Upper lobe of left lung (tissue), 4 donors: ENCODE results near the gene GPA33.

ENCODE experiments used
- CTCF ChIP-seq, 6 experiments: fragments of 450-650 bp in 4 of 6; fragments of 200-600 bp in 2 of 6; sonication (generic) in 2 of 6; IDR thresholded peaks; one replicate each; pipeline ENCODE4 v1.5.1; 2016 to 2019; ENCODE audit warnings: antibody characterized with exemption in 6 of 6
- EP300 ChIP-seq, 4 donors: sonication (generic); formaldehyde crosslinking; IDR thresholded peaks; one replicate each; pipeline ENCODE4 v1.5.1; 2017; ENCODE audit warnings: antibody characterized with exemption in 4 of 4, control low read depth in 2 of 4
- POLR2A ChIP-seq, 4 donors: fragments of 450-650 bp; IDR thresholded peaks; one replicate each; pipeline ENCODE4 v1.5.1; 2016 to 2017; ENCODE audit warnings: antibody characterized with exemption in 4 of 4, mild to moderate bottlenecking in 2 of 4

DNA sequence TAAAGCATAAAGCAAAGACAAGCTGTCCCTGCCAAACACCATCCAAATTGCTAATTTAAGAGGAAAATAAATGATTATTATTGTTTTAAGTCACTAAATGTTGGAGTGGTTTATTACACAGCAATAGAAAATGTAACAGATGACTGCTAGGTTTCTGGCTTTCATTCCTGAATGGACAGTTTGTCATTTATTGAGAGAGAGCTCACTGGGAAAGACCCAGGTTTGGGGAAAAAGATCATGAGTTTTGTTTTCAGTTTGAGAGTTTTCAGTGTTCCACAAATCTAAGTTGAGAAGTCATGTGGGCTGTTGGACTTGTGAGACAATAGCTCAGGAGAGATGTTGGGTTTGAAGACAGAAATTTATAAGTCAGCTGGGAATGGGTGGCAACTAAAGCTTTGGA lies 5.4 kb downstream of the GPA33 start:
- TF ChIP-seq CTCF (IDR thresholded peaks at IDR 0.05) (no peak), EP300 (IDR thresholded peaks at IDR 0.05) (no peak), POLR2A (IDR thresholded peaks at IDR 0.05) (no peak)
